Left lung (tissue), 10 donors: ENCODE data around the gene KCNG2. TPM values are rescaled to one million over a fixed set of nuclear protein-coding genes. Genes with fewer than 3 reads are reported as not detected.
A peak's percentile ranks its signal among the peaks of the same experiment; 100 is the strongest.
"Not testable (repeated sequence)": the region's sequence is repeated elsewhere in the genome, so short reads cannot be mapped to it uniquely, and the experiment has no call there.

Experiments
- ATAC-seq: fragments of 200-7000 bp; cut with Tn5 transposase; one replicate; pipeline ENCODE4 v1.9.1; 2020; ENCODE audit warnings: moderate library complexity
- DNase-seq, 4 donors: peaks; one replicate each; pipeline ENCODE4 v3.0.0-alpha.2; 2013 to 2020
- H3K27ac ChIP-seq, 2 donors: fragments of 200-600 bp; sonication (generic) in 1 of 2; one replicate each; pipeline versions ENCODE4 v1.5.0 to v1.8.0; 2020 to 2021
- H3K27me3 ChIP-seq, 2 donors: fragments of 200-600 bp; sonication (generic) in 1 of 2; one replicate each; pipeline versions ENCODE4 v1.5.0 to v1.8.0; 2020 to 2021
- H3K36me3 ChIP-seq, 2 donors: fragments of 200-600 bp; sonication (generic) in 1 of 2; one replicate each; pipeline versions ENCODE4 v1.5.0 to v1.8.0; 2020 to 2021
- H3K4me1 ChIP-seq, 2 donors: fragments of 200-600 bp; one replicate each; pipeline ENCODE4 v1.8.0; 2021
- H3K4me3 ChIP-seq, 2 donors: fragments of 200-600 bp; sonication (generic) in 1 of 2; one replicate each; pipeline versions ENCODE4 v1.5.0 to v1.8.0; 2020 to 2021; ENCODE audit warnings: mild to moderate bottlenecking in 1 of 2
- H3K9me3 ChIP-seq, 2 donors: fragments of 200-600 bp; sonication (generic) in 1 of 2; one replicate each; pipeline versions ENCODE4 v1.5.0 to v1.8.0; 2020 to 2021
- CTCF ChIP-seq, 2 donors: fragments of 200-600 bp; sonication (generic) in 1 of 2; IDR thresholded peaks; one replicate each; pipeline versions ENCODE4 v1.5.0 to v1.8.0; 2021; ENCODE audit warnings: antibody characterized with exemption in 2 of 2
- intact Hi-C, 2 donors: fragments of 100-400 bp; cut with DNase I; formaldehyde crosslinking; loops; one replicate each; pipeline versions ENCODE4 v1.11.2 to v1.14.2; 2022
- polyA plus RNA-seq, 6 donors: library from polyadenylated mRNA; unstranded; fragments of 120-200 nt; gene quantifications; one replicate each; pipeline ENCODE4 v1.2.1, GENCODE V29; 2013; ENCODE audit not compliant: insufficient read length in 6 of 6
- total RNA-seq, 2 donors: library from RNA; stranded (reverse); fragmentation: NEBNext Ultra II Directional; extraction: Animal tissue kit (Norgen Biotek cat#: 25700); gene quantifications; one replicate each; pipeline ENCODE4 v1.2.1, GENCODE V29; 2021
- donor health status: DM: no; HTN: yes; CAD: no.
- donor health status: DM: no; HTN: no; CAD: no.

KCNG2 gene
- total and polyA plus RNA-seq, 8 donors, result 0.17 to 1.1 (median 0.31) TPM

GRCh38 chr18:79864006-79864725 lies 66.4 kb downstream of the KCNG2 start:
- Histone ChIP-seq H3K9me3 (peaks cover 0 to 16% of the 10 kb centered on the region in 2 donors), H3K36me3 (no peaks in the 10 kb centered on the region), H3K27ac (no peak overlapping the region), H3K4me1 (no peaks in the 10 kb centered on the region), H3K27me3 (peaks cover 0 to 20% of the 10 kb centered on the region in 2 donors), H3K4me3 (no peak overlapping the region)
- intact Hi-C loops, result no loop called here
- no peak for TF ChIP-seq CTCF (IDR thresholded peaks at IDR 0.05)
- ATAC-seq, result no peak
- peak in 1 of 4 donors; percentile 80 for DNase-seq

GRCh38 chr18:79864955-79865354 lies 67.2 kb downstream of the KCNG2 start:
- H3K4me3 ChIP-seq, H3K27ac ChIP-seq, ATAC-seq, DNase-seq, H3K4me1 ChIP-seq, H3K36me3 ChIP-seq, intact Hi-C loops: not testable (repeated sequence)
- Histone ChIP-seq H3K9me3 (peaks cover 0 to 16% of the 10 kb centered on the region in 2 donors), H3K27me3 (peaks cover 0 to 20% of the 10 kb centered on the region in 2 donors)

- DNase-seq, H3K36me3 ChIP-seq, H3K4me1 ChIP-seq, ATAC-seq, intact Hi-C loops, H3K4me3 ChIP-seq, H3K27ac ChIP-seq: not testable (repeated sequence)
- peaks cover 0 to 20% of the 10 kb centered on the region in 2 donors for H3K27me3 ChIP-seq
- H3K9me3 ChIP-seq, result peaks cover 0 to 16% of the 10 kb centered on the region in 2 donors
These were observed 68.2 kb downstream of the KCNG2 start for GRCh38 chr18:79865951-79866350.

- Histone ChIP-seq H3K4me1 (no peaks in the 10 kb centered on the region), H3K4me3 (no peak overlapping the region), H3K27me3 (peaks cover 0 to 20% of the 10 kb centered on the region in 2 donors), H3K9me3 (peaks cover 0 to 13% of the 10 kb centered on the region in 2 donors), H3K27ac (no peak overlapping the region), H3K36me3 (no peaks in the 10 kb centered on the region)
- TF ChIP-seq CTCF (IDR thresholded peaks at IDR 0.05), result no peak
- peak in 1 of 4 donors; percentile 52 for DNase-seq
- intact Hi-C loops, result no loop called here
- ATAC-seq, result no peak
These were observed 69.3 kb downstream of the KCNG2 start for GRCh38 chr18:79866889-79867574.

GRCh38 chr18:79867666-79868065 lies 69.9 kb downstream of the KCNG2 start:
- no peaks in the 10 kb centered on the region for H3K36me3 ChIP-seq
- peak in 1 of 4 donors; percentile 54 for DNase-seq
- ATAC-seq, result no peak
- intact Hi-C loops, result no loop called here
- H3K27me3 ChIP-seq, result peaks cover 0 to 19% of the 10 kb centered on the region in 2 donors
- peaks cover 0 to 8% of the 10 kb centered on the region in 2 donors for H3K9me3 ChIP-seq
- H3K4me1 ChIP-seq, result no peaks in the 10 kb centered on the region
- no peak overlapping the region for H3K4me3 ChIP-seq
- H3K27ac ChIP-seq, result no peak overlapping the region
- no peak for TF ChIP-seq CTCF (IDR thresholded peaks at IDR 0.05)

- Histone ChIP-seq H3K4me3 (no peak overlapping the region), H3K4me1 (no peaks in the 10 kb centered on the region), H3K27me3 (peaks cover 0 to 19% of the 10 kb centered on the region in 2 donors), H3K36me3 (no peaks in the 10 kb centered on the region), H3K9me3 (peaks cover 0 to 2% of the 10 kb centered on the region in 2 donors), H3K27ac (no peak overlapping the region)
- no peak for TF ChIP-seq CTCF (IDR thresholded peaks at IDR 0.05)
- intact Hi-C loops, result no loop called here
- DNase-seq, result peak in 1 of 4 donors; percentile 77
- no peak for ATAC-seq
These were observed 70.5 kb downstream of the KCNG2 start for GRCh38 chr18:79868168-79868784.
